Stimulated activated CD4-positive, alpha-beta T cell treated with anti-CD3 and anti-CD28 coated beads, Interleukin-4, amount 100 ng/mL, for 1 hour (primary cell): ENCODE results near the gene MLYCD.
"Not testable (repeated sequence)": the region's sequence is repeated elsewhere in the genome, so short reads cannot be mapped to it uniquely, and the experiment has no call there.

Experiments used
- DNase-seq: peaks from one replicate; pipeline ENCODE4 v3.0.0-alpha.2; 2020

MLYCD gene

GRCh38 chr16:83942074-83942473 is 43.2 kb downstream of the MLYCD start:
- no peak for DNase-seq

GRCh38 chr16:83942815-83943515 is 44.0 kb downstream of the MLYCD start:
- DNase-seq, result no peak

- DNase-seq, result no peak
These were observed 44.7 kb downstream of the MLYCD start for GRCh38 chr16:83943516-83944050.

GRCh38 chr16:83945587-83945986 is 46.7 kb downstream of the MLYCD start:
- no peak for DNase-seq

- DNase-seq, result no peak
These were observed 47.4 kb downstream of the MLYCD start for GRCh38 chr16:83946154-83946780.

GRCh38 chr16:83946781-83947566 is 48.1 kb downstream of the MLYCD start:
- no peak for DNase-seq

- DNase-seq, result no peak
These were observed 48.8 kb downstream of the MLYCD start for GRCh38 chr16:83947642-83948234.

GRCh38 chr16:83948914-83949723 is 50.2 kb downstream of the MLYCD start:
- no peak for DNase-seq

GRCh38 chr16:83949724-83950001 is 50.7 kb downstream of the MLYCD start:
- no peak for DNase-seq

- not testable (repeated sequence) for DNase-seq
These were observed 52.0 kb downstream of the MLYCD start for GRCh38 chr16:83950862-83951399.

- no peak for DNase-seq
These were observed 52.6 kb downstream of the MLYCD start for GRCh38 chr16:83951544-83951943.

- no peak for DNase-seq
These were observed 53.6 kb downstream of the MLYCD start for GRCh38 chr16:83952587-83952939.

- peak; percentile 86 for DNase-seq
These were observed 54.3 kb downstream of the MLYCD start, which contains the start of gene OSGIN1 for GRCh38 chr16:83952940-83953795. Gene OSGIN1, plus strand, starts transcription at chr16:83953240. Its CDS starts 4,432 bp downstream, at chr16:83957672.

GRCh38 chr16:83953796-83954576 is 55.1 kb downstream of the MLYCD start:
- peak; percentile 10 for DNase-seq

GRCh38 chr16:83954577-83955016 is 55.7 kb downstream of the MLYCD start:
- DNase-seq, result no peak

- no peak for DNase-seq
These were observed 56.6 kb downstream of the MLYCD start for GRCh38 chr16:83955218-83956130.

GRCh38 chr16:83956336-83957289 is 57.7 kb downstream of the MLYCD start:
- peak; percentile 79 for DNase-seq

- DNase-seq, result no peak
These were observed 58.5 kb downstream of the MLYCD start for GRCh38 chr16:83957296-83957855.
